CD4-positive, CD25-positive, alpha-beta regulatory T cell (primary cell): ENCODE measurements around the gene NEB. TPM values are rescaled to one million over a fixed set of nuclear protein-coding genes. Genes with fewer than 3 reads are reported as not detected.

Experiments used
- polyA plus RNA-seq, 4 donors: library from polyadenylated mRNA; unstranded; fragments of 300-500 nt; fragmentation: Illumina TruSeq; gene quantifications; one replicate each; pipeline ENCODE4 v1.2.3, GENCODE V29; 2021
- total RNA-seq: library from RNA; stranded (reverse); gene quantifications from one replicate; pipeline ENCODE4 v1.2.3, GENCODE V29; 2022

Gene NEB
- total and polyA plus RNA-seq, 5 donors from 2014 or later: 0.06 to 1.3 (median 0.24) TPM; not detected in 1

Other genes starting within 250 kb of the NEB start
- gene ARL5A, start 93.9 kb upstream of the NEB start, total RNA-seq: 27.3 TPM
- 10 to 100 TPM; 60.1 to 90.5 (median 71.9) TPM for gene ARL5A, start 93.9 kb upstream of the NEB start, polyA plus RNA-seq